ELF-1 (cell line): ENCODE results near the gene PLSCR1.

ENCODE experiments used
- DNase-seq: peaks from one replicate; pipeline ENCODE4 v3.0.0-alpha.2; 2016; ENCODE audit warnings: low read depth, low spot score

The PLSCR1 gene

GRCh38 chr3:146473726-146474125 is 70.7 kb downstream of the PLSCR1 start:
- no peak for DNase-seq

GRCh38 chr3:146472611-146473010 is 71.8 kb downstream of the PLSCR1 start:
- DNase-seq: no peak

GRCh38 chr3:146471012-146471411 is 73.4 kb downstream of the PLSCR1 start:
- DNase-seq: no peak

- no peak for DNase-seq
Observed at GRCh38 chr3:146470425-146470990, 73.9 kb downstream of the PLSCR1 start.

- DNase-seq: peak; percentile 13
Observed at GRCh38 chr3:146469150-146470017, 75.0 kb downstream of the PLSCR1 start, which contains the start of gene PLSCR2. PLSCR2 (minus strand) TSS chr3:146469561; CDS start chr3:146459904, 9,657 bp downstream.

- no peak for DNase-seq
Observed at GRCh38 chr3:146468671-146469149, 75.7 kb downstream of the PLSCR1 start.

- DNase-seq: no peak
Observed at GRCh38 chr3:146468234-146468633, 76.2 kb downstream of the PLSCR1 start.

- DNase-seq: no peak
Observed at GRCh38 chr3:146466604-146467003, 77.8 kb downstream of the PLSCR1 start.

- no peak for DNase-seq
Observed at GRCh38 chr3:146465693-146466465, 78.5 kb downstream of the PLSCR1 start.
